WTC11 (cell line): ENCODE results near the gene MBP. TPM values are rescaled to one million over a fixed set of nuclear protein-coding genes. Genes with fewer than 3 reads are reported as not detected.
"Not testable (repeated sequence)": the region's sequence is repeated elsewhere in the genome, so short reads cannot be mapped to it uniquely, and the experiment has no call there.

Experiments used
- ATAC-seq: fragments of 200-7000 bp; cut with Tn5 transposase; 2 replicates; pipeline ENCODE4 v1.10.0; 2021; ENCODE audit warnings: mild to moderate bottlenecking, moderate library complexity
- CTCF ChIA-PET: fragments of 300-600 bp; sonication (Branson Sonifier 250); formaldehyde crosslinking; loops from one replicate; lab custom pipeline; 2021; ENCODE audit warnings: antibody characterized with exemption; lab: Charles Lee
- POLR2A ChIA-PET: fragments of 350-600 bp; sonication (Branson Sonifier 250); formaldehyde crosslinking; loops from one replicate; lab custom pipeline; 2021; ENCODE audit warnings: antibody characterized with exemption; lab: Charles Lee
- DNase-seq: peaks from one replicate; pipeline ENCODE4 v3.0.0; 2021; ENCODE audit warnings: low spot score
- H3K27ac Mint-ChIP-seq: 2 replicates; pipeline ENCODE4 v1.8.0; 2021; ENCODE audit warnings: mixed read lengths
- H3K27me3 Mint-ChIP-seq: 2 replicates; pipeline ENCODE4 v1.8.0; 2021; ENCODE audit warnings: low read depth, mild to moderate bottlenecking, moderate library complexity, mixed read lengths
- H3K36me3 Mint-ChIP-seq: 2 replicates; pipeline ENCODE4 v1.8.0; 2021; ENCODE audit warnings: mixed read lengths
- H3K4me1 Mint-ChIP-seq: 2 replicates; pipeline ENCODE4 v1.8.0; 2022; ENCODE audit warnings: mixed read lengths
- H3K4me3 Mint-ChIP-seq: 2 replicates; pipeline ENCODE4 v1.8.0; 2021; ENCODE audit warnings: mild to moderate bottlenecking, moderate library complexity, mixed read lengths
- H3K9me3 Mint-ChIP-seq: 2 replicates; pipeline ENCODE4 v1.8.0; 2021; ENCODE audit warnings: mixed read lengths
- GABPB1 ChIP-seq: sonication (generic); formaldehyde crosslinking; IDR thresholded peaks from 2 replicates; pipeline ENCODE4 v1.8.1; 2023; ENCODE audit warnings: mild to moderate bottlenecking, missing genetic modification reagents
- NFATC4 ChIP-seq: fragments of 250-450 bp; sonication (Bioruptor Pico); IDR thresholded peaks from 2 replicates; pipeline ENCODE4 v1.9.0; 2021; ENCODE audit warnings: mild to moderate bottlenecking
- RELA ChIP-seq: sonication (generic); formaldehyde crosslinking; IDR thresholded peaks from 2 replicates; pipeline ENCODE4 v1.8.1; 2022; ENCODE audit warnings: missing genetic modification reagents, mild to moderate bottlenecking, borderline replicate concordance
- RORB ChIP-seq: fragments of 250-450 bp; sonication (Bioruptor Pico); IDR thresholded peaks from 2 replicates; pipeline ENCODE4 v1.9.0; 2021; ENCODE audit warnings: mild to moderate bottlenecking
- SMAD4 ChIP-seq: sonication (generic); formaldehyde crosslinking; IDR thresholded peaks from 2 replicates; pipeline ENCODE4 v1.8.0; 2022; ENCODE audit warnings: mild to moderate bottlenecking, missing genetic modification reagents
- TEAD4 ChIP-seq: sonication (generic); formaldehyde crosslinking; IDR thresholded peaks from 2 replicates; pipeline ENCODE4 v1.8.0; 2022; ENCODE audit warnings: mild to moderate bottlenecking, missing genetic modification reagents
- ZNF263 ChIP-seq: sonication (generic); formaldehyde crosslinking; IDR thresholded peaks from 2 replicates; pipeline ENCODE4 v1.8.1; 2022; ENCODE audit warnings: low read depth, mild to moderate bottlenecking, moderate library complexity, missing genetic modification reagents
- ZNF317 ChIP-seq: sonication (generic); formaldehyde crosslinking; IDR thresholded peaks from 2 replicates; pipeline ENCODE4 v1.8.1; 2023; ENCODE audit warnings: low read depth, mild to moderate bottlenecking, moderate library complexity, missing genetic modification reagents, borderline replicate concordance
- ZNF416 ChIP-seq: fragments of 250-450 bp; sonication (Bioruptor Pico); IDR thresholded peaks from 2 replicates; pipeline ENCODE4 v1.9.0; 2021; ENCODE audit warnings: mild to moderate bottlenecking, inconsistent platforms
- total RNA-seq: library from RNA; stranded (reverse); gene quantifications from 3 replicates; pipeline ENCODE4 v1.2.3, GENCODE V29; 2021
- TF ChIP-seq, protein P1 (sequence below): fragments of 250-450 bp; sonication (Bioruptor Pico); IDR thresholded peaks from 2 replicates; pipeline ENCODE4 v1.9.0; 2021; ENCODE audit warnings: mild to moderate bottlenecking
- TF ChIP-seq, protein P2 (sequence below): fragments of 250-450 bp; sonication (Bioruptor Pico); IDR thresholded peaks from 2 replicates; pipeline ENCODE4 v1.8.0; 2021; ENCODE audit warnings: mild to moderate bottlenecking
- TF ChIP-seq, protein P3 (sequence below): sonication (generic); formaldehyde crosslinking; conservative IDR thresholded peaks from 2 replicates; pipeline ENCODE4 v1.8.1; 2022; ENCODE audit warnings: mild to moderate bottlenecking, missing genetic modification reagents
- TF ChIP-seq, protein P4 (sequence below): sonication (generic); formaldehyde crosslinking; IDR thresholded peaks from 2 replicates; pipeline ENCODE4 v1.8.0; 2022; ENCODE audit warnings: mild to moderate bottlenecking, missing genetic modification reagents
- TF ChIP-seq, protein P5 (sequence below): fragments of 250-450 bp; sonication (Bioruptor Pico); IDR thresholded peaks from 2 replicates; pipeline ENCODE4 v1.9.0; 2021; ENCODE audit warnings: mild to moderate bottlenecking, borderline replicate concordance
- TF ChIP-seq, protein P6 (sequence below): sonication (generic); formaldehyde crosslinking; IDR thresholded peaks from 2 replicates; pipeline ENCODE4 v1.8.1; 2023; ENCODE audit warnings: mild to moderate bottlenecking, missing genetic modification reagents, moderate library complexity

Gene MBP
- total RNA-seq, 1 experiment from 2014 or later: 19.6 TPM

DNA sequence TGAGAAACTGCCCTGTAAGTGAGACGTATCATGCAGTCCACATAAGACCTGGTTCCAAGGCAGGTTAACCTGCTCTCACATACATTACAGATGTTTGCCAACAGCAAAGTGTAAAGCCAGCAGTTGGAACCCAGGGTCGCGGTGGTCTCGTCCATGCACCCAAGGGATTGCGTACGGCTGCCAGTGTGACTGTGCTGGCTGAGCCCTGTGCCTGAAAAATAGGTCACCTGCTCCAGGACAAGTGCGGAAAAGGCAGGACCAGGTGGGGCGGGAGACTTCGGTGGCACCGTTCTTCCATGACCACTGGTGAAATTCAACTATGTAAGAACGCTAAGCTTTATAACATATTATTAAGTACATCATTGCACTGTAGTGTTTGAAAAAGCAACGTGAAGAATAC is 110.5 kb downstream of the MBP start:
- H3K36me3 Mint-ChIP-seq: peaks cover 3% of the 10 kb centered on the region; the same call in 1 of the 2 replicates
- POLR2A ChIA-PET: no interaction called here
- H3K27me3 Mint-ChIP-seq: no peaks in the 10 kb centered on the region; the same call in 1 of the 2 replicates
- H3K4me1 Mint-ChIP-seq: peaks cover 11% of the 10 kb centered on the region
- DNase-seq (no peak), ATAC-seq (no peak)
- H3K27ac Mint-ChIP-seq: no peak overlapping the region
- peaks cover 17% of the 10 kb centered on the region for H3K9me3 Mint-ChIP-seq
- TF ChIP-seq, protein P1, sequence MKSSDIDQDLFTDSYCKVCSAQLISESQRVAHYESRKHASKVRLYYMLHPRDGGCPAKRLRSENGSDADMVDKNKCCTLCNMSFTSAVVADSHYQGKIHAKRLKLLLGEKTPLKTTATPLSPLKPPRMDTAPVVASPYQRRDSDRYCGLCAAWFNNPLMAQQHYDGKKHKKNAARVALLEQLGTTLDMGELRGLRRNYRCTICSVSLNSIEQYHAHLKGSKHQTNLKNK (CRISPR knock-in tag): no peak
- TF ChIP-seq, protein P2, sequence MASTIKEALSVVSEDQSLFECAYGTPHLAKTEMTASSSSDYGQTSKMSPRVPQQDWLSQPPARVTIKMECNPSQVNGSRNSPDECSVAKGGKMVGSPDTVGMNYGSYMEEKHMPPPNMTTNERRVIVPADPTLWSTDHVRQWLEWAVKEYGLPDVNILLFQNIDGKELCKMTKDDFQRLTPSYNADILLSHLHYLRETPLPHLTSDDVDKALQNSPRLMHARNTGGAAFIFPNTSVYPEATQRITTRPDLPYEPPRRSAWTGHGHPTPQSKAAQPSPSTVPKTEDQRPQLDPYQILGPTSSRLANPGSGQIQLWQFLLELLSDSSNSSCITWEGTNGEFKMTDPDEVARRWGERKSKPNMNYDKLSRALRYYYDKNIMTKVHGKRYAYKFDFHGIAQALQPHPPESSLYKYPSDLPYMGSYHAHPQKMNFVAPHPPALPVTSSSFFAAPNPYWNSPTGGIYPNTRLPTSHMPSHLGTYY (CRISPR knock-in tag): no peak
- TF ChIP-seq RELA (CRISPR knock-in tag) (no peak), ZNF317 (CRISPR knock-in tag) (no peak), GABPB1 (CRISPR knock-in tag) (no peak), RORB (no peak), ZNF416 (no peak)
- TF ChIP-seq, protein P3, sequence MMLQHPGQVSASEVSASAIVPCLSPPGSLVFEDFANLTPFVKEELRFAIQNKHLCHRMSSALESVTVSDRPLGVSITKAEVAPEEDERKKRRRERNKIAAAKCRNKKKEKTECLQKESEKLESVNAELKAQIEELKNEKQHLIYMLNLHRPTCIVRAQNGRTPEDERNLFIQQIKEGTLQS (CRISPR knock-in tag): no peak
- TF ChIP-seq, protein P4, sequence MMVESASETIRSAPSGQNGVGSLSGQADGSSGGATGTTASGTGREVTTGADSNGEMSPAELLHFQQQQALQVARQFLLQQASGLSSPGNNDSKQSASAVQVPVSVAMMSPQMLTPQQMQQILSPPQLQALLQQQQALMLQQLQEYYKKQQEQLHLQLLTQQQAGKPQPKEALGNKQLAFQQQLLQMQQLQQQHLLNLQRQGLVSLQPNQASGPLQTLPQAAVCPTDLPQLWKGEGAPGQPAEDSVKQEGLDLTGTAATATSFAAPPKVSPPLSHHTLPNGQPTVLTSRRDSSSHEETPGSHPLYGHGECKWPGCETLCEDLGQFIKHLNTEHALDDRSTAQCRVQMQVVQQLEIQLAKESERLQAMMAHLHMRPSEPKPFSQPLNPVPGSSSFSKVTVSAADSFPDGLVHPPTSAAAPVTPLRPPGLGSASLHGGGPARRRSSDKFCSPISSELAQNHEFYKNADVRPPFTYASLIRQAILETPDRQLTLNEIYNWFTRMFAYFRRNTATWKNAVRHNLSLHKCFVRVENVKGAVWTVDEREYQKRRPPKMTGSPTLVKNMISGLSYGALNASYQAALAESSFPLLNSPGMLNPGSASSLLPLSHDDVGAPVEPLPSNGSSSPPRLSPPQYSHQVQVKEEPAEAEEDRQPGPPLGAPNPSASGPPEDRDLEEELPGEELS: no peak
- TF ChIP-seq, all 79 proteins: peak for 0
- CTCF ChIA-PET: interaction anchor here (1.2 kb wide), 1 partner anchor 33 kb away, joined by 3 read pairs; no protein-coding TSS in a partner anchor
- H3K4me3 Mint-ChIP-seq: no peak overlapping the region

DNA sequence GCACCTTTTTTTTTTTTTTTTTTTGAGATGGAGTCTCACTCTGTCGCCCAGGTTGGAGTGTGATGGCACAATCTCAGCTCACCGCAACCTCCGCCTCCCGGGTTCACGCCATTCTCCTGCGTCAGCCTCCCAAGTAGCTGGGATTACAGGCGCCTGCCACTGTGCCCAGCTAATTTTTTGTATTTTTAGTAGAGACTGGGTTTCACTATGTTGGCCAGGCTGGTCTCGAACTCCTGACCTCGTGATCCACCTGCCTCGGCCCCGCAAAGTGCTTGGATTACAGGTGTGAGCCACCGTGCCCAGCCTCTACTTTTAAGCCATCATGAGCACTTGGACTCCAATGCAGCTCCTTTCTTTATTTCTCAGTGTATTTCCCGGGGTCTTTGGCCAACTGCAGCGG is 111.1 kb downstream of the MBP start:
- POLR2A ChIA-PET: interaction anchor here (0.7 kb wide), 1 partner anchor 21 kb away, joined by 7 read pairs; no protein-coding TSS in a partner anchor
- not testable (repeated sequence) for ATAC-seq, H3K4me3 Mint-ChIP-seq, DNase-seq, H3K27ac Mint-ChIP-seq, H3K27me3 Mint-ChIP-seq, H3K36me3 Mint-ChIP-seq
- Mint-ChIP-seq H3K4me1 (peaks cover 11% of the 10 kb centered on the region), H3K9me3 (peaks cover 17% of the 10 kb centered on the region)
- CTCF ChIA-PET: interaction anchor here (1.2 kb wide), 1 partner anchor 34 kb away, joined by 3 read pairs; no protein-coding TSS in a partner anchor

DNA sequence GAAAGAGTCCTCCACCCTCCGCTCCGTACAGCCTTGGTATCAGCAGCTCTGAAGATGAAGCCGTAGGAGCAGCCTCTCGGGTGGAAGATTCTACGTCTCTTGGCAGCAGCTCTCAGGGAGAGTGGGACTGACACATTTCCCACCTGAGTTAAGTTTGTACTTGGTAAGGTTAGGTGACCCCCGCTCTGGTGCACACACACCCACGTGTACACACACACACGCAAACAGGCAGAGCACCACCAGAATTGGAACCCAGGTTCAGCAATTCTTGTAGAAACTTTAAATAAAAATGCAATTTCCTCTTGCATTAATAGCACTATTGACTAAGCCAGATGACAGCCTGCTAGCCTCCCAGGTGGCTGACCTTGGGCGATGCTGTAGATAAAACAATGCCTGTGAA is 111.5 kb downstream of the MBP start:
- H3K27ac Mint-ChIP-seq: no peak overlapping the region
- CTCF ChIA-PET: interaction anchor here (1.2 kb wide), 1 partner anchor 34 kb away, joined by 3 read pairs; no protein-coding TSS in a partner anchor
- no peak overlapping the region for H3K4me3 Mint-ChIP-seq
- ATAC-seq: no peak
- peaks cover 17% of the 10 kb centered on the region for H3K9me3 Mint-ChIP-seq
- TF ChIP-seq ZNF263: no peak
- TF ChIP-seq, protein P5, sequence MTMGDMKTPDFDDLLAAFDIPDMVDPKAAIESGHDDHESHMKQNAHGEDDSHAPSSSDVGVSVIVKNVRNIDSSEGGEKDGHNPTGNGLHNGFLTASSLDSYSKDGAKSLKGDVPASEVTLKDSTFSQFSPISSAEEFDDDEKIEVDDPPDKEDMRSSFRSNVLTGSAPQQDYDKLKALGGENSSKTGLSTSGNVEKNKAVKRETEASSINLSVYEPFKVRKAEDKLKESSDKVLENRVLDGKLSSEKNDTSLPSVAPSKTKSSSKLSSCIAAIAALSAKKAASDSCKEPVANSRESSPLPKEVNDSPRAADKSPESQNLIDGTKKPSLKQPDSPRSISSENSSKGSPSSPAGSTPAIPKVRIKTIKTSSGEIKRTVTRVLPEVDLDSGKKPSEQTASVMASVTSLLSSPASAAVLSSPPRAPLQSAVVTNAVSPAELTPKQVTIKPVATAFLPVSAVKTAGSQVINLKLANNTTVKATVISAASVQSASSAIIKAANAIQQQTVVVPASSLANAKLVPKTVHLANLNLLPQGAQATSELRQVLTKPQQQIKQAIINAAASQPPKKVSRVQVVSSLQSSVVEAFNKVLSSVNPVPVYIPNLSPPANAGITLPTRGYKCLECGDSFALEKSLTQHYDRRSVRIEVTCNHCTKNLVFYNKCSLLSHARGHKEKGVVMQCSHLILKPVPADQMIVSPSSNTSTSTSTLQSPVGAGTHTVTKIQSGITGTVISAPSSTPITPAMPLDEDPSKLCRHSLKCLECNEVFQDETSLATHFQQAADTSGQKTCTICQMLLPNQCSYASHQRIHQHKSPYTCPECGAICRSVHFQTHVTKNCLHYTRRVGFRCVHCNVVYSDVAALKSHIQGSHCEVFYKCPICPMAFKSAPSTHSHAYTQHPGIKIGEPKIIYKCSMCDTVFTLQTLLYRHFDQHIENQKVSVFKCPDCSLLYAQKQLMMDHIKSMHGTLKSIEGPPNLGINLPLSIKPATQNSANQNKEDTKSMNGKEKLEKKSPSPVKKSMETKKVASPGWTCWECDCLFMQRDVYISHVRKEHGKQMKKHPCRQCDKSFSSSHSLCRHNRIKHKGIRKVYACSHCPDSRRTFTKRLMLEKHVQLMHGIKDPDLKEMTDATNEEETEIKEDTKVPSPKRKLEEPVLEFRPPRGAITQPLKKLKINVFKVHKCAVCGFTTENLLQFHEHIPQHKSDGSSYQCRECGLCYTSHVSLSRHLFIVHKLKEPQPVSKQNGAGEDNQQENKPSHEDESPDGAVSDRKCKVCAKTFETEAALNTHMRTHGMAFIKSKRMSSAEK (CRISPR knock-in tag): no peak
- TF ChIP-seq TEAD4 (CRISPR knock-in tag): no peak
- TF ChIP-seq RORB: no peak
- TF ChIP-seq, protein P6, sequence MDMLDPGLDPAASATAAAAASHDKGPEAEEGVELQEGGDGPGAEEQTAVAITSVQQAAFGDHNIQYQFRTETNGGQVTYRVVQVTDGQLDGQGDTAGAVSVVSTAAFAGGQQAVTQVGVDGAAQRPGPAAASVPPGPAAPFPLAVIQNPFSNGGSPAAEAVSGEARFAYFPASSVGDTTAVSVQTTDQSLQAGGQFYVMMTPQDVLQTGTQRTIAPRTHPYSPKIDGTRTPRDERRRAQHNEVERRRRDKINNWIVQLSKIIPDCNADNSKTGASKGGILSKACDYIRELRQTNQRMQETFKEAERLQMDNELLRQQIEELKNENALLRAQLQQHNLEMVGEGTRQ: no peak
- no peak for TF ChIP-seq ZNF416
- no peak for TF ChIP-seq NFATC4 (CRISPR knock-in tag)
- no peak for TF ChIP-seq SMAD4 (CRISPR knock-in tag)
- peaks cover 12% of the 10 kb centered on the region for H3K36me3 Mint-ChIP-seq
- no peaks in the 10 kb centered on the region; the same call in 1 of the 2 replicates for H3K27me3 Mint-ChIP-seq
- POLR2A ChIA-PET: interaction anchor here (0.7 to 1.0 kb wide), 2 partner anchors 12 to 20 kb away, joined by 3 to 7 read pairs; no protein-coding TSS in a partner anchor
- no peak for DNase-seq
- peaks cover 11% of the 10 kb centered on the region for H3K4me1 Mint-ChIP-seq
